Endodermal cell (in vitro differentiated cells): ENCODE measurements around the gene RAB14. TPM values are rescaled to one million over a fixed set of nuclear protein-coding genes. Genes with fewer than 3 reads are reported as not detected.

ENCODE experiments used
- DNase-seq: peaks from one replicate; pipeline ENCODE4 v3.0.0-alpha.2; 2017
- H3K27ac ChIP-seq: 2 replicates; pipeline ENCODE4 v1.5.1; 2013; ENCODE audit warnings: mild to moderate bottlenecking, low read depth, low read length, moderate library complexity
- H3K27me3 ChIP-seq: 2 replicates; pipeline ENCODE4 v1.6.1; 2013; ENCODE audit warnings: mild to moderate bottlenecking, low read length, moderate library complexity; ENCODE audit not compliant: insufficient read depth, control insufficient read depth, poor library complexity, severe bottlenecking
- H3K36me3 ChIP-seq: 2 replicates; pipeline ENCODE4 v1.7.0; 2013; ENCODE audit warnings: mild to moderate bottlenecking, low read length, moderate library complexity; ENCODE audit not compliant: control insufficient read depth, insufficient read depth
- H3K4me1 ChIP-seq: one replicate; pipeline ENCODE4 v1.7.0; 2013; ENCODE audit warnings: low read length; ENCODE audit not compliant: control insufficient read depth, insufficient read depth
- H3K4me3 ChIP-seq: 2 replicates; pipeline ENCODE4 v1.5.1; 2013; ENCODE audit warnings: mild to moderate bottlenecking, low read length, moderate library complexity
- H3K9ac ChIP-seq: 2 replicates; pipeline ENCODE4 v1.6.1; 2013; ENCODE audit warnings: mild to moderate bottlenecking, low read length, moderate library complexity; ENCODE audit not compliant: poor library complexity, severe bottlenecking; ENCODE audit errors: extremely low read depth
- H3K9me3 ChIP-seq: 2 replicates; pipeline ENCODE4 v1.6.1; 2013; ENCODE audit warnings: mild to moderate bottlenecking, low read length, moderate library complexity; ENCODE audit not compliant: control insufficient read depth
- H3K27ac Mint-ChIP-seq: 2 replicates; pipeline ENCODE4 v1.8.0; 2020; ENCODE audit warnings: mixed read lengths
- H3K27me3 Mint-ChIP-seq: 2 replicates; pipeline ENCODE4 v1.8.0; 2021; ENCODE audit warnings: mild to moderate bottlenecking, mixed read lengths; ENCODE audit not compliant: insufficient read depth
- H3K36me3 Mint-ChIP-seq: 2 replicates; pipeline ENCODE4 v1.8.0; 2020; ENCODE audit warnings: low read depth, mixed read lengths
- H3K4me1 Mint-ChIP-seq: 2 replicates; pipeline ENCODE4 v1.8.0; 2020; ENCODE audit warnings: mixed read lengths
- H3K4me3 Mint-ChIP-seq: 2 replicates; pipeline ENCODE4 v1.8.0; 2020; ENCODE audit warnings: mild to moderate bottlenecking, moderate library complexity, mixed read lengths
- H3K9me3 Mint-ChIP-seq: 2 replicates; pipeline ENCODE4 v1.8.0; 2020; ENCODE audit warnings: mild to moderate bottlenecking, mixed read lengths
- CTCF ChIP-seq: fragments of 200-600 bp; sonication (generic); conservative IDR thresholded peaks from 2 replicates; pipeline ENCODE4 v1.5.0; 2021; ENCODE audit warnings: antibody characterized with exemption, mild to moderate bottlenecking
- WGBS, 2 experiments: methylation state at CpG; one replicate each; pipeline versions ENCODE4 v1.1.5 to v1.1.7; 2013; ENCODE audit warnings: missing lambda C conversion rate in 2 of 2, mixed read lengths in 1 of 2; ENCODE audit not compliant: insufficient coverage in 1 of 2, insufficient read length in 1 of 2; 5-methylcytosine and 5-hydroxymethylcytosine counted together
- total RNA-seq, 2 donors: library from RNA; stranded (reverse); fragmentation: NEBNext Ultra II Directional in 1 of 2; extraction: Animal tissue kit (Norgen Biotek cat#: 25700) in 1 of 2; gene quantifications; 2 replicates in 1 of 2; 3 replicates in 1 of 2; pipeline ENCODE4 v1.2.1, GENCODE V29; 2021

The RAB14 gene
- total RNA-seq, 2 donors from 2014 or later: 35.9 to 40.7 TPM

- no peak for TF ChIP-seq CTCF
- Mint-ChIP-seq H3K27ac (peak overlapping the region; percentile 85), H3K9me3 (no peaks in the 10 kb centered on the region), H3K4me1 (peaks cover 15% of the 10 kb centered on the region), H3K36me3 (peaks cover 37% of the 10 kb centered on the region), H3K4me3 (no peak overlapping the region), H3K27me3 (no peaks in the 10 kb centered on the region)
- Histone ChIP-seq H3K36me3 (peaks cover 57% of the 10 kb centered on the region), H3K4me1 (no peaks in the 10 kb centered on the region), H3K27me3 (no peaks in the 10 kb centered on the region), H3K9me3 (no peaks in the 10 kb centered on the region), H3K9ac (no peak overlapping the region), H3K27ac (no peak overlapping the region), H3K4me3 (no peak overlapping the region)
- WGBS, 2 experiments: 94 to 100% methylated on average over 1 of the region's 1 CpG
- DNase-seq: no peak
These were observed 60.4 kb downstream of the RAB14 start for GRCh38 chr9:121141306-121141705.

- no peaks in the 10 kb centered on the region for H3K9me3 ChIP-seq
- H3K36me3 ChIP-seq: peaks cover 49% of the 10 kb centered on the region
- H3K4me3 ChIP-seq: no peak overlapping the region
- no peaks in the 10 kb centered on the region for H3K4me1 ChIP-seq
- no peak for TF ChIP-seq CTCF
- Mint-ChIP-seq H3K4me1 (peaks cover 15% of the 10 kb centered on the region), H3K27me3 (no peaks in the 10 kb centered on the region), H3K27ac (no peak overlapping the region), H3K4me3 (no peak overlapping the region), H3K36me3 (peaks cover 37% of the 10 kb centered on the region), H3K9me3 (no peaks in the 10 kb centered on the region)
- no peak overlapping the region for H3K27ac ChIP-seq
- H3K27me3 ChIP-seq: no peaks in the 10 kb centered on the region
- no peak overlapping the region for H3K9ac ChIP-seq
- no peak for DNase-seq
- WGBS, 2 experiments: 100% methylated on average over 1 of the region's 1 CpG; no CpG with 5 or more reads in 1 of the 2 experiments
These were observed 61.5 kb downstream of the RAB14 start for GRCh38 chr9:121140162-121140561.

GRCh38 chr9:121138973-121139372, 62.7 kb downstream of the RAB14 start:
- H3K27ac Mint-ChIP-seq: no peak overlapping the region
- DNase-seq: no peak
- H3K27me3 ChIP-seq: no peaks in the 10 kb centered on the region
- 93 to 100% methylated on average over 1 to 3 of the region's 3 CpGs for WGBS, 2 experiments
- no peak overlapping the region for H3K27ac ChIP-seq
- no peak overlapping the region for H3K4me3 Mint-ChIP-seq
- peaks cover 40% of the 10 kb centered on the region for H3K36me3 ChIP-seq
- no peak overlapping the region for H3K9ac ChIP-seq
- TF ChIP-seq CTCF: no peak
- no peaks in the 10 kb centered on the region for H3K9me3 Mint-ChIP-seq
- no peak overlapping the region for H3K4me3 ChIP-seq
- no peaks in the 10 kb centered on the region for H3K27me3 Mint-ChIP-seq
- H3K36me3 Mint-ChIP-seq: peaks cover 30% of the 10 kb centered on the region
- peaks cover 15% of the 10 kb centered on the region for H3K4me1 Mint-ChIP-seq
- H3K9me3 ChIP-seq: no peaks in the 10 kb centered on the region
- H3K4me1 ChIP-seq: no peaks in the 10 kb centered on the region
